HG02852 (cell line): ENCODE results near the gene RBKS.

Experiments used
- ATAC-seq: cut with Tn5 transposase; IDR thresholded peaks from one replicate; pipeline ENCODE4 v1.9.1; 2021; ENCODE audit warnings: mild to moderate bottlenecking, moderate library complexity; ENCODE audit not compliant: unreplicated experiment

The RBKS gene

DNA sequence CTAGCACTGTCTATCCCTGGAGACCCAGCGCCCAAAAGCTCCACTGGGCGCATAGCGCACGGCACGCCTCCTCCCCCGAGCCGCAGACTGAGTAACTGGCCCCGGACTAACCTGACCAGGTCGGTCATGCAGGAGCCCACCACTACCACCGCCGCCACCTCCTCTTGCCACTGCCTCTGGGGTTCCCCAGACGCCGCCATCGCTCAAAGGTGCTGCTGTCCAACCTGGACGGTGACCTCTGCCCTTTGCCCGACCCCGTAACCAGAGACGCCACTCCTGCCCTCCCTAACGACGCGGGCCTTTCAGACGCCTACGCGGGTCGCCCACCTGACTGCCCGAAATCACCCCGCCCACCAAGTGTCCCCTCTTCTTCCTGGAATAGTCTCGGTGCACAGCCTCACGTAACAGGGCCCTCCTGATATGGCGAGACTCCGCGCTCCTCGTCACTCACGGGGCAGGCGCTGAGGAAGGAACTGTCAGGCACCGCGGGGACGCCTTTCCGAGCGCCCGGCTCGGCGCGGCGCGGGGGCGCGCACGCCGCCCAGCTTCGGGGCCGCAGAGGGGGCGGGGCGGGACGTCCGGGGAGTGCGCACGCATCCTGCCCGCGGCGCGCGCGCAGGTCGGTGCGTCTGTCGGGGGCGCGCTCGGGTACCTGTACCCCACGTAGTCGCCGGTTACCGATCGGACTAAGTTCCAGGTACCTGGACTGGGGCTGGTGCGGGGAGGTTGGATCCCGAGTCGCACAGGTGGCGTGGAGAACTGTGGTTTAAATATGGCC lies at the start of gene RBKS, which contains the start of gene BABAM2:
Gene RBKS, minus strand, starts transcription at position 242 of the 778 bp plus-strand sequence. Its CDS starts 42 bp downstream, at position 200.
Gene BABAM2, plus strand, starts transcription at position 584 of the 778 bp plus-strand sequence. CDS start 3,828 bp downstream, outside the sequence.
- ATAC-seq: peak; percentile 77

DNA sequence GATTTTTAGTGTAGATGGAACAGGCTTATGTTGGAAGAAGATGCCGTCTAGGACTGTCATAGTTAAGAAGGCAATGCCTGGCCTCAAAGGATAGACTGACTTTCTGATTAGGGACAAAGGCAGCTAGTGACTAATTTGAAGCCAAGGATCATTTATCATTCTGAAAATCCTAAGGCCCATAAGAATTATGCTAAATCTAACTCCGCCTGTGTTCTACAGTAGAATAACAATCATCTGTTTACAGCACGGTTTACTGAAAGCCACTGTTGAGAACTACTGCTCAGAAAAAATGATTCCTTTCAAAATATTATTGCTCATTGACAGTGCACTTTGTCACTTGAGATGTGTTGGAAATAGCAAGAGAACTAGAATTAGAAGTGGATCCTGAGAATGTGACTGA lies 44.8 kb upstream of the RBKS start:
- no peak for ATAC-seq

DNA sequence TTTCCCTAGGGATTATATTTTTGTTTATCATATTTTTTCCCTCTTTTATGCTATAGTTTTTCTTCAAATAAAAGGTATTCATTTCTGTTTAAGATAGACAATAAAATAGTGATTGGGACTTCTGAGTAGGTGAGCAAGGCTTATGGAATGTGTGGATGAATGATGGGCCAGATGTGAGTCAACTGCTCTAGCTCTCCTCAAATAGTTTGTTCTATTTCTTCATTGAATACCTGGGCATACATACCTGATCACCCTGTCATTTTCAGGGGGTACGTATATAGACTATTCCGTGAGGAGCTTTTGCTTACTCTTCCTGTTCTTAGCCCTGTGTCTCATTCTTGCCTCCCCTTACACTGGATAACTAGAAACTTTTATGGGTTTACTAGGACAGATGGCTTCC lies 42.2 kb upstream of the RBKS start:
- ATAC-seq: no peak

DNA sequence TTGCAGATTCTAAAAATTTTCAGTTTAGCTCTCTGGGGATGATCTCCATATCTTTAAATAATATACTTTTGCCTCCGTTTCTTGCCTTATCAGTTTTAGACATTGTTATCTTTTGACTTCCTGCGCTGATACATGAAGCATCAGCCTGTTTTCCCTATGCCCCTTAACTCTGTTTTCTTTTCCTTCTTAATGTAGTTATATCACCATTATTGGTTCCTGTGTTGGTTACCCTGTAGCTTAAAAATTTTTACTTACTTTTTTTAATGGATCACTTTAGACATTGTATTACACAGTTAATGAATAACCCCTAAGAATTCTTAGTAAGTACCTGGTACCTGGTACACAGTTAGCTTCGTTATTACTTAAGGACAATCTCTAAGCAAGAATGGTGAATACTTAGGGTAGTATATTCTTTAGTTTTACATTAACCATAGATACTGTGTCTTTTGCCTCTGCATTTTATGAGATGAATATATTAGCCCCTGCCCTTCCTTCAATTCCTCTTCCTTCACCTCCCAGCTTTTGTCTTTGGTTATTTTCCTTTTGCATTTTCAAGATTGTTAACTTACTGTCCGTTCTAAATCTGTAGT lies 41.3 kb upstream of the RBKS start:
- ATAC-seq: no peak

DNA sequence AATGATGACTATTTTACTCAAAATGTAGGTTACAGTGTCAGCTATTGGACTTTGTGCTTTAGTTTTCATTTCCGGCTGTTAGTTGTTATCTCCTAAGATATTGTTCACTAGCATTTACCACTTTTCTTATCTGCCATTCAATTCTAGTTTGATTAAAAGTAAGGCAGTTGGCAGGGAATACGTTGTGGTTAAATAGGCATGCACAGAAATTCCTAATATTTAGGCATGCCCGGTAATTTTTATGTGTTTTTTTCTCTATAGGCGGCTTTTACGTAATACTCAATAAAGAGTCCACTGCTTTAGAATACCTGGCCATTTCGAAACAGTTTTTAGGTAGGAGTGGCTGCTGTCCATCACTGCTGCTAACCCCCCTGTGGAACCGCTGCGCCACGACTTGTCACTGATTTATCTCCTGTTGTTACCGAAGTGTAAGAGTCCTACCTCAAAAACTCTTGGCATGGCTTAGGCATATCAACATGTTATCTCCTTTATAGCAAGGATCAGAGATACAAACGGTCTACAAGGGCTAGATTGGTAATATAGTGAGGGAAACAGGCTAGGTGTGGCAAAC lies 39.8 kb upstream of the RBKS start:
- no peak for ATAC-seq

DNA sequence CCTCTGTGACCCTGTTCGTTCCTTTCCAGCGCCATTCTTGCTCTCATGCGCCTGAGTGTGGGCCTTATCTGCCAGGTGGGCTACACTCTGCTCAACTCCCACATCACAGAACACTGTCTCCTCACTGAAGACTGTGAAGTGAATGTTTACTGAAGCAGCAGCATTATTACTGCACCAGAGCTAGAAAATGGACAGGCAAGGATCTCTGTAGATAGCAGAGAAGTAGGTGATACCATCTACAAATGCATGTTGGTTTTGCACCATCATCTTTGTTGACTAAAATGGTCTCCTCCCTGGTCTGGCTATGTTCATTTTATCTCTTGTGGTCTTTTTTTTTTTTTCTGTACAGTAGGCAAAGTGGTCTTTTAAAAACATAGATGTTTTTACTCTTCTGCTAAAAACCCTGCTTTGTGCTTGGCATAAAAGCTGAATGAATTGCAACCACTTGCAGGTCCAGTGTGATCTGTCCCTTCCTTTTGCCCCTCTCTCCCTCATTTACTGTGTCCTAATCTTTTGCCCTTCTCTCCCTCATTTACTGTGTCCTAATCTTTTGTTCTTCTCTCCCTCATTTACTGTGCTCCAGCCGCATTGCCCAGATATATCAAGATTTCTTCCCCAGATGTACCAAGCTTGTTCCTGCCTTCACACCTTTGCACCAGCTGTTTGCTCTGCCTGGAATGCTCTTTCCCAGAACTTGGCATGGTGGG lies 35.7 kb upstream of the RBKS start:
- ATAC-seq: no peak

DNA sequence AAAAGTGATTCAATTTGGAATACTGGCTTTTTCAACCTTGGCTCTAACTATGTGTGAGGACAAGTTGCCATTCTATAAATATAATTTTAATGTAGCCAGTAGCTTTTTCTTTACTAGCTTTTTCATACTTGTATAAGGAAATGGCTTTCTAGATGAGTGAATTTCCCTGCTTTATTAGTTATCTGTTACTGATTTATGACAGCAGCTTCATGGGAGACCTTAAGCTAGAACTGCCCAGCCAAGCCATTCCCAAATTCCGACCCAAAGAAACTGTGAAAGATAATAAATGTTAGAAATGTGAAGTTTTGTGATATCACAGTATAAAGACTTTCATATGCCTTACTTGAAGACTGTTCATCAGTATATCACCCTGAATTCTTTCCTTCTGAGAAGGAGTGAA lies 32.7 kb upstream of the RBKS start:
- no peak for ATAC-seq

DNA sequence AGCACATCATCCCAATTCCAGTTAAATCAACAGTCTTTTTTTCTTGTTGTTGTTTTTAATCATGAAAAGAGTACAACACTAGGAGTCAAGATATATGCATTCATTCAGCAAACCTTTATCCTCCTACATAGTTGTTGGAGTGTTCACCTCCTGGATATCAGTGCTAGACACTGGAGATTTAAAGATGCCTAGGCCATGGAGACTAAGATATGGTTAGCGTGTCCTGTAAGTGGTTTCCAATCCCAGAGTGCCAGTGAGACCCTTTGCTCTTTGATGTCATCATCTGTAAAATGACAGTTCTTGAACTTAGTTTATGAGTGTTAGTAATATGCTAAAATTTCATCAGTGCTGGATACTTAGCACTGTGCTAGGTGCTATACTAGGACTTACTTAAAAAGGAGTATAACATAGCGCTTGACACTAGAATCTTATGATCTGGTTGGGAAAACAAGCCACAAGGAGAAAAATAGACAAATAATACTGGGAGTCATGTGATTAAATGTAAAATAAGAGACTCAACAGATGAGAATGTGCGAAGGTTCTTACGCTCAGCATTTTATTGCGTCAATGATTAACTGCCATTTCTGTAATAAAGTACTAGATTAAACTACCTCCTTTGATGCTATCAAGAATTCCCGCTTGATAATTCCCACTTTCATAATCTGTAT lies 31.8 kb upstream of the RBKS start:
- no peak for ATAC-seq

DNA sequence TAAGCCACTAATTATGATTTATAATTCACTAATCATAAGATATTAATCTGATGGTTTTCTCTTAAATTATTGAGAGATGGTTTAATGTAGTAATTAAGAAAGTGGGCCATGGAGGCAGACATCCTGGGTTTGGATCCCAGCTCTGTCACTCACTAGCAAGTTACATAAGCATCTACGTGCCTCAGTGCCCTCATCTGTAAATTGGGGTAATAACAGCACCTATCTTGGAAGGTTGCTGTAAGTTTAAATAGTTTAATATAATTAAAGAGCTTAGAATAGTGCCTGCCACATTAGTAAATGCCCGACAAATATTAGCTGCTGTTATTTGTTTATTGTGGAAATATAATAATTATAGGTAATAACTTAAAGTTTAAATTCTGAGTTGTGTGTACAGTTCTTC lies 31.2 kb upstream of the RBKS start:
- no peak for ATAC-seq

DNA sequence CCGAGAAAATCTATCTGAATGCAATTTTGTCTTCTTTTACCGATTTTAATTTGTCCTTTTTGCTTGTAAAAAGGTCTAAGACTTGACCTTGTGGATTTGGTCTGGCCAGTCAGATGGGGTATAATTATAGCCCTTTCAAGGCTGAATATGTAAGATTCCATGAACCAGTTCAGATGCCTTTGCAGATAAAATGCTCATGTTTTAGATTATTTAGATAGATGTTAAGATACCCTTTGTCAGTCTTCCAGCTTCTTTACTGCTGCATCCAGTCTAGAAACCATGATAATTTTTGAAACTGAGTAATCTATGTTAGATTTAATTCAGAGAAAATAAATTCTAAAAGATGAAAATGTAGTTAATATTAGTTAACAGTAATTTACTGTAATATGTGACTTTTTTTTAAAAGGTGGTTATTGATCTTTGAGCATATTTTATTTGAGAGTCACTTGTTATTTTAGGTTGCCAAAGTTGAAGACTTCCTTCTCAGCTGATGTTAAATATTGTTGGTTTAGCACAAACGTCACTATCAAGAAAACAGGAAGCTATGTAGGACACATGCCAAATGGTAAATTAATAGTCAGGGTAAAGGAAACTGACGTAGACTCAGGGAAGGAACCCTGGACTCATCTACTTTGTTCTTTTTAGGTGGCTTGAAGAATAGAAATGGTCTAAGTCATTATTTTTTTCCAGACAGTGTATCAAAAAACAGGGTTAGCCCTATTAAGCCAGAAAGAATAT lies 30.1 kb upstream of the RBKS start:
- no peak for ATAC-seq

DNA sequence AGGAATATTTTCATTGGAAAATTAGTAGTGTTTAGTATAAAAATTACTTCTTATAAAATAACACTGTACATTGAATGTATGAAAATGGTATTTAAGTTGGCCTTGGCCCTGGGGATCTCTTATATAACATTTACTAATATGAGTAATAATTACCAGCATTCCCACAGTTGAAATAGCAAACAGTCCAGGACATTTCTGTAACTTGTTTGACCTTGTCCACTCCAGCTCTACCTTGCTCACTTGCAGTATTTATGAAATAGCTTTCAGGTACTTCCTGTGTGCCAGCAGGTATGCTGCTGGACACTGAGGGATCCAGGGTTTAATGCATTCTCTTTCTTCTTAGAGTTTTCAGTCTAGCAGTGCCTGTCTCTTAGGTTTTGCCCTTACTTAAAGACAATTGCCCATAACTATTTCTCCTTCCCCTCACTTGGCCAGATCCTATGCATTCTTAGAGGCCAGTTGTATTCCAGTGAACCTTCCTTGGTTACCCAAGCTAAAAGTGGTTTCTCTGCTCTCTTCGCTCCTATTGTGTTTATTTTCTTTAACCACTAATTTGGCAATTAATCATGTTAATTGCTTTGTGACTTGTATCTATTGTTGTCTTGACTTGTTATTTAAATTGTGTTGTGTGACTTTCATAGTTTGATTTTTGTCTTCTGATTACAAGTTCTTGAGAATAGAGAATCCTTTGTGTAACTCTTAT lies 26.3 kb upstream of the RBKS start:
- ATAC-seq: no peak

DNA sequence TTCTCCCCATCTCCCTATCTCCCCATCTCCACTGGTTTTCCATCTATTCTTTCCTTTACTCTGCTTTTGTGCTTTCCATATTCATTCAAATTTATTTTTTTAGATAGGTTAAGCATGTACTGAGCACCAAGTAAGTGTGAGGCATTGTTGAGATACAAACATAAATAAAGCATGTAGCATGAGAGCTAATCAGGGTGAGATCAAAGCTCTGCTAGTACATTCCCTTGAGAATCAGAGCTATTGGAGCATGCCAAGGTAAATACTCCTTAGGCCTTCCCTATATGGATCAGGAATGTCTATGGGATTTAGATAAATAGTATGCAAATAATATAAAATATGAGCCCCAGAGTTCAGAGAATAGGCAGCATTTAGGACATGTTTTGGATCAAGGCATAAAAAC lies 25.7 kb upstream of the RBKS start:
- no peak for ATAC-seq

DNA sequence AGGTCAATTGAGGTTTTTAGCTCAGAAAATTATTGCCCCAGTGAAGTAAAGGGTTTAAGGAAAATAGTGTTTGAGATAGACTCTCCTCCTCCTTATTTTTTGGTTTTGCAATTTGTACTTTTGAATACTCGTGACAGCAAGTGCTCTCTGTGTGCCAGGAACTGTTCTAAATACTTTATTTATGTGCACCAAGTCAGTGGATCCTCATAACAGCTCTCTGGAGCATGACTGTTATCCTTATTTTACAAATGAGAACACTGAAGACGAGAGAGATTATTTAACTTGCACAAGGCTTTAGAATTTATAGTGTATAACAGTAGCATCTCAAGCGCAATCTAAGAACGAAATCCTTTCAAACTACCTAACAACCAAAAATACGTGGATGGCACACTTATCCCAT lies 25.0 kb upstream of the RBKS start:
- no peak for ATAC-seq

DNA sequence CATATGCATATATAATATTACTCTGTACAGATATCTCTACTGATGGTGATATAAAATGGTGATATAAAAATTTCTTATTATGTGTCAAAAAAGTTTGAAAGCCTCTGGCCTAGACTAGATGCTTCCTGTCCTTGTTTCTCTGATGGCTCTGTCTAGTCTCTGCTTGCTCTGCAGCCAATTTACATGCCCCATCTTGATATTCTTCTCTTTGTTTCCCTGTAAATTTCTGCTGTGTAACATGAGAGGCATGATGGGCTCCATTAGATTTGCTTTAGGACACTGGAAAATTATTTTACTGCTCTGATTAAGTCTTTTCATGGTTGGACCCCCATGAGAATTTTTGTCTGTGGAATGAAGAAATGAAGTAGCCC lies 24.6 kb upstream of the RBKS start:
- ATAC-seq: no peak

DNA sequence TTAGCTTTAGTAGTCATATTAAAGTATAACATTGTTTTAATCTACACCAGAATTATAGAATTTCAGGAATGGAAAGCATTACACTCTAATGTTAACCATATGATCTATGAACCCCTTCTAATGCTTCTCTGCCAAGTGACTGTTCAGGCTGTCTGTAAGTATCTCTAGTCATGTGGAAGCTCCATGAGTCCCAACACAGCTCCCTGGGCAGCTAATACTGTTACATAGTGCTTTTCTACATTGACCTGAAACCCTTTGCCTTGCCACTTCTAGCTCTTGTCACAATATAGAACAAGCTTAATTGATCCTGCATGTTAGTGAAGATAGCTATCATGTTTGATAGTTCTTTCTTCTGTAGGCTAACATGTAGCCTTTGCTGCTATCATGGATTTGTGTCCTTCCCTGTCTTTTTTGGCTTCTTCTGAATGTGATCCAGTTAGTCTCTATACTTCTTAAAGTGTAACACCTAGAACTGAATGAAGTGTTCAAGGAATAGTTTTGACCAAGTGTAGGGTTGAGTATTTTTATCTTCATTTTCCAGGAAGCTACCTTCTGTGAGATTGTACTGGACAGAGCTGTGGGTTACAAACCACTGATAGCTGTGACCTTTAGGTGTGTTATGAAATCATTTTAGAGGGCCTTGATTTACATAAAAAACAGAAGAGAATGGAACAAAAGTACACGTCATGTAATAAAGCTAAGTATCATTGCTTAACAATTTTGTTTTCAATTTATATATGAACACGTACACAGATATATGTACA lies 24.0 kb upstream of the RBKS start:
- no peak for ATAC-seq

DNA sequence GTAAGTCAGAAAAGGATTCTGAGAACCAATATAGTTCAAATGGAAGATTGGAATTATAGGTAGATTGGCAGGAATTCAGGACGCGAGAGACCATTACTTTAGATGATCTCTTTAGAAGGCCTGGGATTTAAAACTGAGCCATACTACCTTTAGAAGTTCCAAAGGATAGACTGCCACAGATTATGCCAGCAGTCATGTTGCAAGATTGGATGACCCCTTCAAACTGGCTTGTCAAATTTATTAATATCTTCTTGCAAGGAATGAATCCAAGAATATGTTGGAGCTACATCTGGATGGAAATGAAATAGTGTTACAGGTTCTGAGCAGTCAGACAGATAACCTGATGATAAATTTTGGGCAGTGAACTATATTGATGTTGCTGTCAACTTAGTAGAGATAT lies 22.3 kb upstream of the RBKS start:
- ATAC-seq: no peak

DNA sequence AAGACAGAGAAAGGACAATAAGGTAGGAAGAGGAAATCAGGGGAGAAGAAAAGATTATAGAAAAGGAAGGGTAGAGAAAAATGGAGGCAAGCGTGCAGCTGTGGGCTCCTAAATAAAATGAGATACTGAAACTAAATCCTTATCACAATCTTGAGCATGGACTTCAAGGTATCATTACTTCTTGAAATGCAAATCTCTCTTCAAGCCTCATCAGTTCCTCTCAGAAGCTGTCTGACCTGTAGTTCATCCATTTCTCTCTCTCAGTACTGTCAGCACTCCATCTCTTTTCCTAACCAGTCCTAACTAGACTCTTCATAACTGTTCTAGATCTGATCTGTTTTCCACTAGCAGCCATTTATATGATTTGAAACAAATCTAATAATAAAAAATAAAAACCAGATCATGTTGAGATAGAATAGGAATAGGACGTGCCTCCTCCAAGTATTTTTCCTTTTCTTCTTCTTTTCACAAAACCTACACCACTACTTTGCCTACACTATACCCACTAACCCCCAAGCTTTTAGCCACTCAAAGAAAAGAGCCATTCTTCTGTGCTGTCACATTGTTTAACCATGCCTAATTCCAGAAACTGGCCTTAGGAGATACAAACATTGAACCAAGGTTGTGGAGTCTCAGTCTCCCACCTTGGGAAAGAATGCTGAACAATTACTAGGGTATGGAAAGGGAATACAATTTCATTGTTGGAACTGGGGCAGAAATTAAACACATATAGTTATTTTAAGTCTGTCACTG lies 21.4 kb upstream of the RBKS start:
- ATAC-seq: no peak

DNA sequence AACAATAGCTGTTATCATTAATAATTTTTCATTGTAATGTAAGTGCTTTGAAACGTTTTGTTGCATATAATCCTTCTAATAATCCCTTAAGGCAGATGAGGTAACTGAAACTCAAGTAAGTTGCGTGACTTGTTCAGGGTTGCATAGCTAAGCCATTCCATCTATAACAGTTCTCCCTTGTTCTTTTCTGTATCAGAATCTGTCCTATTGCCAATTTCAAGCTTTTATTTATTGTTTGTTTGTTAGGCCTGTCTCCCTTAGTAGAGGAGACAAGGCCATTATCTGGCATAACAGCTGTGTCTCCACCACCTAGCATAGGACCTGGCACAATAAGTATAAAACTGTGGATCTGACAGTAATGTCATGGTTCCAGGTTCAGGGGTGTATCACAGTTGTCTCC lies 19.7 kb upstream of the RBKS start:
- ATAC-seq: no peak
